Hematopoietic multipotent progenitor cell treated with erythropoietin and hydrocortisone succinate and interleukin-3 and kit ligand, for 6 days (in vitro differentiated cells): ENCODE measurements around the gene CYP2W1.

ENCODE experiments used
- DNase-seq: peaks from one replicate; pipeline ENCODE4 v3.0.0-alpha.2; 2015

CYP2W1 gene

GRCh38 chr7:1016577-1017531, 33.9 kb downstream of the CYP2W1 start:
- DNase-seq: no peak

DNA sequence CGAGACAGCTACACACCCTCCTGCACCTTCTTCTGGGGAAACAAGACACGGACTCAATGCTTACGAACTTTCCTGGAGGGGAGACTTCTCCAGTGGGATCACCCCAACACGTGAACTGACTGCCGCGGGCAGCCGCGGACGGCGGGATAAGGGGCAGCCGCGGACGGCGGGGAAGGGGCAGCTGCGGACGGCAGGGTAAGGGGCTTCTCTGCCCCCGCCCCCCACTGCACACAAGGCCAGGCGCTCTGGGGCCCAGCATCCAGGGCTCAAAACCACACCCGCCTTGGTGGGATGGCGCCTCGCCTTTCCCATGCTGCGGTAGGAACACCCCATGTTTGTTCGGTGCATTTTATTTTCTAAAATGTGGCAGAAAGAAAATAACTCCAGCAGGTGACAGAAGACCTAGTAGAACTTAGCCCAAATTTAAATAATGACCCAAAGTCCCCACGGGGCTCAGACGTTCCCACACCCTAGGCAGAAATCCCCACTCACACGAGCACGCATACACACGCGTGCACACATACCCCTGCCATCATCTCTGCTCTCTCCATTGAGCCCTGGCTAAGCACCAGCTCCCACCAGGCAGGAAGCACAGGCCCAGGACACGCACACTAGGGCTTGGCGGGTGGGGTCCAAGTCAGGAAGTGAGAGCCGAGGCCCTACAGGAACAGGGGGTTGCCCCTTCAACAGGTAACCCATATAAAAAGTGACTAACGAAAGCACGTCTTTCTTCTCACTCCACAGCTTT, 34.8 kb downstream of the CYP2W1 start:
- DNase-seq: no peak

- no peak for DNase-seq
Observed at GRCh38 chr7:1018334-1018695, 35.3 kb downstream of the CYP2W1 start.

- DNase-seq: no peak
Observed at GRCh38 chr7:1019255-1019785, 36.3 kb downstream of the CYP2W1 start.

DNA sequence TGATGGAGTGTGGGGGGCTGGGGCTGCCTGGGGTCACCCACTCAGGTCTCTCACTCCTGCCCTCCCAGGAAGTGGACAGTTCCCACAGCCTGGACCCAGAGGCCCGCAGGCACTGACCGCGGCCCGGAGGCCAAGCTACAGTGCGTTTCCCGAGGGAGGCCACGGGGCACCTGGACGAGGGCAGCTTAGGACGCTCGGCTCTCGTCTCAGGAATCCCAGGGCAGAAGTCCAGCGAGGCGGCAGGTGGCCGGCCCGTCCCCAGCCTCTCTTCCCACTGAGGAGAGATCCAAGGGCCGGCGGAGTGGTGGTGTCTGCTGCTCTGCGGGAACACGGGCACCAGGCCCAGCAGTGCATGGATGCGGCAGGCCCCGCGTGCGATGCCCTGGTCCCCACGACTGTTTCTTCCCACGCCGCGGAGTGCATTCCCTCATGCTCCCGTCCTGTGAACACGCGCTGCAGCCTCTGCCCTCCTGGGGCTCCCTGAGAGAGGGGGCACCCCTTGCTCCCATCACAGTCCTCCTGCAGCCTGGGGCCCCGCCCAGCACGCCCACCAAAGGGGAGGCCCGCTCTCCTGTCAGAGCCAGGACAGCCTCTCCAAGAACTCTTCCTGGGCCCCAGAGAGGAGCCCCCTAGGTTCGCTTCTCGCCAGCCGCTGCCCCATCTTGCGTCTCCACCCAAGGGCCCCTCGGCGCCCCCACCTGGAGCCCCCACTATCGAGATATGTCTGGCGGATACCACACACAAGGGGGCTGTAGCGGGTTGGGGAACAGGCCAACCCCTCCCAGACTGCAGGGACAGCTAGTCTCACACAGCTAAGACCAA, 37.0 kb downstream of the CYP2W1 start:
- DNase-seq: no peak

- DNase-seq: peak; percentile 47
Observed at GRCh38 chr7:1020849-1021251, 37.9 kb downstream of the CYP2W1 start.

DNA sequence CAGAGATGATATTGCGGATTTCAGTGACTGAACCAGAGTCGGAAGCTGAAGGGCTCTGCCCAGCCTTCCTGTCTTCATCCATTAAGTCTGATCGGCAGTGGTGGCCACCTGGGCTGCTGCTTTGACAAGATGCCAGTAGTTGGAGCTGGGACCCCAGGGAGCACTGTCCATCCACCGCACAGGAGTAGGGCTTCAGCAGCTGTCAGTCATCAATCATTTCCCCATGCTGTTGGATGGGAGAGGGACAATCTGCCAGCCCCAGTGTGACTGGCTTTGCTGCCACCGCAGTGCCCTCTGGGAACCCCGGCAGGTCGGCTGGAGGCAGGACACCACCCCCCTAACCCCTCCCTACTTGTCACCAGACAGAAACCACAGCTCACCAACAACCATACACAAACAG, 38.4 kb downstream of the CYP2W1 start:
- DNase-seq: no peak

GRCh38 chr7:1021931-1022330, 39.0 kb downstream of the CYP2W1 start:
- no peak for DNase-seq

GRCh38 chr7:1022356-1022755, 39.4 kb downstream of the CYP2W1 start:
- no peak for DNase-seq

DNA sequence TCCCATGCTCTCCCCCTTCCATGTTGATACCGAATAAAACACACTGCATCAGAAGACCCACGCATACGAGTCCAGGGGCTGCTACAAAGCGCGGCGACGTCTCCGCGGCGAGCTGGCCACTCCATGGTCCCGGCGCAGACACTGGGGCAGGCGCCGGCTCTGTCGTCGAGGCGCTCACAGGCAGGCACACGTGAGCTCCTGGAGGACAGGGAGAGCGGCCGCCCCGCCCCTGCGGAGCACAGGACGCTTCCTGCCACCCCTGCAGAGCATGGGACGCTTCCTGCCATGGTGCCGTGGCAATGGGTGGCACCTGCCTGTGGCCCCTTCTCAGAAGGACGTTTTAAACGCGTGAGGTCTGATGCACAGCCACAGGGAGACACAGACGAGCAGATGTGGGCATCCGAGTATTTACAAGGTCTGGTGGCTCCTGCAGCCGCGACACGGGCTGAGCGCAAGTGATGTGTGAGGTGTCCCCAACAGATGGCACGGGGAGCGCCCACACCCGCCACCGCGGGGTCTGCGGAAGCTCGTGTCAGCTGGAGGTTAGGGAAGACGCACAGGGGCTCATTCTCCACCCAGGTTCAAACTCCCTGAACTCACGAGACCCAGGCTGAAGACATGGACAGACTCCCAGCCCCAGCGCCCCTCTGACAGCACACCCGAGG, 40.0 kb downstream of the CYP2W1 start:
- no peak for DNase-seq

DNA sequence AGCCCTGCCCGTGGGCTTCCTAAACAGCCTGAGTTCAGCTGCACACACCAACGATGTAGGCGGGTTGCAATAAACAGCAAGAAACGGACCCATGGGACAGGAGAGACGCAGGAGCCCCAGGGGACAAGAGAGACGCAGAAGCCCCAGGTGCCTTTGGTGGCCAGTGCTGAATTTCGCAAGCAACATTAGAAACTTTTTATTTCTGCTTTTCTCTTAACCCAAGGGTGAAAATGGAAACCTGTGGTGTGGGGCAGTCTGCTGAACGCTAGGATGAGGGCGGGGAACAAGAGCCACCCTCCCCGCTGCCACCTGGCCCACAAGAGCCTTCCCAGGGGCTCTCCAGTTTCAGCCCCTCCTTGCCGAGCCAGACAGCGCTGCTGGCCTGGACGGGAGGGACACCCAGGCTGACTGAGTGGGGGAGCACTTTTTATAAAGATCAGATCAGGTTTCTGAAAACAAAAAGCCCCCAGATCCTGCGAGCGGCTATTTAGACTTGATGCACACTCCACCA, 41.4 kb downstream of the CYP2W1 start:
- peak; percentile 53 for DNase-seq

DNA sequence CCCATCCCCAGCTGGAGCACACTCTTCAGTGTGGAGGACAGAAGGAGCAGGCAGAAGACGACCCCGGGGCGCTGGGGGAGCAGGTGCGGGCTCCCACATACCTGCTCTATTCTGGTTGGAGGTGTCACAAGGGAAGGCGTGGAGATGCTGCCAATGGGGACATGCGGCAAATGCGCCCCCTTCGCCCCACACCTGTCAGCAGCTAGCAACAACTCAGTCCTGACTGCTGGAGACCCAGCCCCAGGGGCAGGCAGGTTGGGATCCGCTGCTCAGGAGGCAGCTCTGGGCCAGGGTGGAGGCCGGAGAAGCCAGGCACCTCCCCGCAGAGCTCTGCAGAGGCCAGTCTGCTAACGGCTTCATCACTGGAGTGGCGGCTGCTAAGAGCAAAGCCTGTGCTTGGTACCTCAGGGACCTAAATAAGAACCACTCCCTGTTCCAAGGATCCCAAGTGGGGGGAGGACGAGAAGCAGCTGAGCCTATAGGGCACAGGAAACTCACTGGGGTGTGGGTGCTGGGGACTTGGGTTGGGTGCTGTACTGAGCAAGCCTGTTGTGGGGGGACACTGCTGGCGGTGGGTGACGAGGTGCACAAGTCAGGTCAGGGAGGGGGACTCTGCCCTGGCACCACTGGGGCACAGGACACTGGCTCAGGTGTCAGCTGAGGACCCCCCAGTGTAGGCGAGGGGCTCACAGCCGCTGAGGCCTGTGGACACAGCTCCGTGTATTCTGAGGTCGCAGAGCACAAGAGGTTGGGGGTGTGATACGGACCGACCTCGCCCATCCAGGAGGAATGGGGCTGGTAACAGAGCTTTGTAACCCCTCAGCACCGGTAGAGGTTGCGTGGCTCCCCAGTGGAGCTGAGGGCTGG, 42.1 kb downstream of the CYP2W1 start:
- no peak for DNase-seq

GRCh38 chr7:1025743-1026581, 43.0 kb downstream of the CYP2W1 start:
- DNase-seq: no peak

DNA sequence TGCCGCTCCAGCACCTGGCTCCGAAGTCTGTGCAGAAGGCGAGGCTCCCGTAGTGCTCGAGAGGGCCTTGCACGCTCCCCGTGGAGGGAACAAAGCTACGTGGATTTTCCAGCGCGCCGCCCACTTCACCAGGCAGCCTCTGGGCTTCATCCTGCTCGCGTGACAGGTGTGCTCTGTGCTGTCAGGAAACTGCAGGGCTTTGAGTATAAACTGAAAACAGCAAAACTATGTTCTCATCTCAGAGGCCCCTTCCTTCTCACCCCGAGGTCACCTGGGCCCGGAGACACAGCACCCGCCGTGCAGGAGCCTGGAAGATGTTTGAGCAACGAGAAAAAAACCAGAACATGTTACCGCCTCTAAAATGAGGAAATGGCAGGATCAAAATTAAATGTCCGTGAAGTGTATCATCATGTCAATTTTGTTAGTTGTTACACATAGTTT, 43.8 kb downstream of the CYP2W1 start:
- DNase-seq: no peak

DNA sequence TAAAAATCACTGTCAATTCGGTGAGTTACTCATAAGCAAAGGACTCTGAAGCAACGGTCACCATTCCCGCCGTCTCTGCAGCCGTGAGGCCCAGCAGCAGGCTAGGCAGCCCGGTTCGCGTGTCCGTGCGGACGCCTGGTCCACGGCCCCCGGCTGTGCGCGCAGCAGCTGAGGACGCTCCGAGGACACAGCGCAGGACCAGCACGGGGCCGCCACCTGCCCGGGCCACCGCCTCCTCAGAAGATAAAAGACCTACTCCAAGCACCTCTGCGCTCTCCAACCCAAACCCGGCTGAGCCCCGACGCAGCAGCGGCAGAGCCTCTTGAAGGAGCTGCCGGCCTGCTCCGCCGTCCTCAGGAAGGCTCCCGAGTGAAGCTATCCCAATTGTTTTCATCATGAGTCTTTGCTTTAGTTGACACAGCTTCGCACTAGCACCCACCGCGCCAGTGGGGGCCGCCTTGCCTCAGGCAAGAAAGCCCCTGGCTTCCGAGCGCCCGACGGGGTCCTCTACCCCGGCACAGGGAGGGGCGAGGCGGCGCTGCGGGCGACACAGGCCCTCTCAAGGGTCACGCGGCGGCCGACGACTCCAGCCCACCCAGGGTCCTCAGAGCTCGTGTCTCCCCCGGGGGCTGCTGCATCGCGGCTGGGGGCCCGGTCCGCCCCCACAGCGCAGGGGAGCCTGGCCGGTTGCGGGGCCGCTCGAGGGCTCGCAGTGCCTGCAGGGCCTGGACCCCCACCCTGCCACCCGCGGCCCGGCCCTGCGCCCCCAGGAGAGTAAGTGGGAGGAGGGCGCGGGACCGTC, 44.5 kb downstream of the CYP2W1 start:
- DNase-seq: peak; percentile 35

GRCh38 chr7:1028044-1028770, 45.2 kb downstream of the CYP2W1 start:
- peak; percentile 93 for DNase-seq

GRCh38 chr7:1028775-1029636, 46.0 kb downstream of the CYP2W1 start:
- DNase-seq: peak; percentile 95
